ENCODE measurements around the gene PLPP1. TPM values are rescaled to one million over a fixed set of nuclear protein-coding genes. Genes with fewer than 3 reads are reported as not detected.

PLPP1 gene
- total RNA-seq, 1 donor from 2014 or later = 36.2 TPM

DNA sequence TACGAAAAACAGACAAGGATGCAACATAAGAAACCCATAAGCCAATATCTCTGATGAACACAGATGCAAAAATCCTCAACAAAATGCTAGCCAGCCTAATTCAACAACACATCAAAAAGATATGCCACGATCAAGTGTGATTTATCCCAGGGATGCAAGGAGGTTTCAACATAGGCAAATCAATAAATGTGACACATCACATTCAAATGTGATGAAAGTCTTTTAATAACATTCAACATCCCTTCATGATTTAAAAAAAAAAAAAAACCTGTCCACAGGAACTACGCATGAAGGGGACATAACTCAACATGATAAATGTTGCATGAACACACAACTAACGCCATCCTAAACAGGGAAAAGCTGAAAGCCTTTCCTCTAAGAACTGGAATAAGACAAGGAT is 102.2 kb downstream of the PLPP1 start:
- no peak for DNase-seq (ENCODE audit: low read depth)
- no peak overlapping the region for H3K4me3 ChIP-seq (ENCODE audit: low read depth, low read length)
- TF ChIP-seq CTCF (conservative IDR thresholded peaks at IDR 0.05; ENCODE audit: low read depth, low read length) = no peak

DNA sequence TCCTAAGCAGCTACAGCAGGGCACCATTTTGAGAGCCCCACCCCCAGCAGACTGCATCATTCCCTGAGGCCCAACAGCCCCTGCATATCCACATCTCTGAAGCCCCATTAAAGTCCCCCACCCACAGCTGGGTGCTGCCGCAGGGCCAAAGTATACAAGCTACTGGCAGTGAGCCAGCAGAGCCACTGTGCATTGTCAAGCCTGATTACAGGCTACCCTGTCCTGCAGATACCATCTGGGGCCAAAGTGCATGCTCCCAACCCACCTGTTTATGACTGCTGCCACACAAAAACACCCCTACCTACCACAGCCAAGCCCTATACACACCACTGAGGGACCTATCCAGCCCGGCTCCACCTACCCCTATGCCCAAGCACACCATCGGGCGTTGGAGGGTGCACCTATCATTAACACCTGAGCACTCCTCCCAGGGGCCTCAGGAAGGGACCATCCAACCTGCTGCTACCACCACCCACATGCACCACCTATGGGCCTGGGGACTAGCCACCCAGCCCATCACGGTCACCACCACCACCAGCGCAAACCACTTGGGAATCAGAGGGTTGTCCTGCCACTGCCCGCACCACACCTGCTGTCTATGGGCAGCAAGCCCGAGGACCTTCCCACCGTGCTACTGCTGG is 105.0 kb downstream of the PLPP1 start:
- no peak for DNase-seq (ENCODE audit: low read depth)
- TF ChIP-seq CTCF (conservative IDR thresholded peaks at IDR 0.05; ENCODE audit: low read depth, low read length) = no peak
- no peak overlapping the region for H3K4me3 ChIP-seq (ENCODE audit: low read depth, low read length)

GRCh38 chr5:55429221-55429612 is 105.5 kb downstream of the PLPP1 start:
- H3K4me3 ChIP-seq (ENCODE audit: low read depth, low read length) = no peak overlapping the region
- TF ChIP-seq CTCF (conservative IDR thresholded peaks at IDR 0.05; ENCODE audit: low read depth, low read length) = no peak
- DNase-seq (ENCODE audit: low read depth) = no peak

- TF ChIP-seq CTCF (conservative IDR thresholded peaks at IDR 0.05; ENCODE audit: low read depth, low read length) = no peak
- no peak overlapping the region for H3K4me3 ChIP-seq (ENCODE audit: low read depth, low read length)
- no peak for DNase-seq (ENCODE audit: low read depth)
These were observed 107.6 kb downstream of the PLPP1 start for GRCh38 chr5:55427157-55427556.

- TF ChIP-seq CTCF (conservative IDR thresholded peaks at IDR 0.05; ENCODE audit: low read depth, low read length) = no peak
- DNase-seq (ENCODE audit: low read depth) = no peak
- H3K4me3 ChIP-seq (ENCODE audit: low read depth, low read length) = no peak overlapping the region
These were observed 108.3 kb downstream of the PLPP1 start for GRCh38 chr5:55426455-55426854.

DNA sequence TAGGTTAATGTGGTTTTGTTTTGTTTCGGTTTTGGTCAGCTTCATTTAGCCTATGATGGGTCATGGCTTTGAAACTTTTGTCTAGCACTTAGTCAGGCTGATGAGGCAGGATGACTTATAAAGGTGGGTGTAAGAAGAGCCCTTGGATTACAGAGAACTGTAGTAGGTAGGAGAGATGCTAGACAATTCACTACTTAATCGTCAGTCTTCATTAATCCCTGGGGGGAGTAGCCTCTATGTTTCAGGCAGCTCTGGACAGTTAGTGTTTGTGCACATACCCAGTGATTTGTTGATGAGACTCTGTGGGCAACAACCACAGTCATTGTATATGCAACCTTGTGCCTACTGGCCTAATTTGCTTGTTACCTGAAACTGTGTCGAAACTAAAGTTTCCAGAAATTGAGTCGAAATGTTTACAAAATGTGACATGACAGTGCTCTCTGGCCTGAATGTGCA is 113.7 kb downstream of the PLPP1 start:
- DNase-seq (ENCODE audit: low read depth) = no peak
- no peak for TF ChIP-seq CTCF (conservative IDR thresholded peaks at IDR 0.05; ENCODE audit: low read depth, low read length)
- H3K4me3 ChIP-seq (ENCODE audit: low read depth, low read length) = no peak overlapping the region

Measured in epithelial cell of proximal tubule (primary cell).